SK-N-SH (cell line): ENCODE measurements around the gene DCLK3. TPM values are rescaled to one million over a fixed set of nuclear protein-coding genes. Genes with fewer than 3 reads are reported as not detected.

ENCODE experiments used
- CTCF ChIA-PET: fragments of 300-600, 350-600 bp; formaldehyde crosslinking; extraction: SDS; loops from one replicate; lab custom pipeline; 2021; lab: Yijun Ruan, JAX
- POLR2A ChIA-PET: fragments of 350-600 bp; sonication (Branson Sonifier 250); formaldehyde crosslinking; extraction: SDS; loops from one replicate; lab custom pipeline; 2020; ENCODE audit warnings: antibody characterized with exemption, inconsistent platforms; lab: Yijun Ruan, JAX
- DNase-seq: peaks from one replicate; pipeline ENCODE4 v3.0.0; 2012
- H2AFZ ChIP-seq: fragments of 200-600 bp; sonication (generic); 2 replicates; pipeline ENCODE4 v1.8.1; 2016; ENCODE audit warnings: antibody characterized with exemption, mild to moderate bottlenecking, low read depth
- H3F3A ChIP-seq: fragments of 200-600 bp; sonication (generic); replicated peaks from 2 replicates; pipeline ENCODE3; 2016; ENCODE audit warnings: antibody characterized with exemption, mild to moderate bottlenecking; ENCODE audit not compliant: insufficient read depth
- H3K27ac ChIP-seq, 2 experiments: fragments of 200-500 bp in 1 of 2; fragments of 200-600 bp in 1 of 2; sonication (Bioruptor generic) in 1 of 2; sonication (generic), shearing (Covaris generic) in 1 of 2; 2 replicates each; pipeline versions ENCODE4 v1.5.1 to v1.6.1; 2014 to 2016; ENCODE audit warnings: low read depth in 2 of 2, inconsistent platforms in 1 of 2, low read length in 1 of 2, mild to moderate bottlenecking in 1 of 2, mixed read lengths in 1 of 2
- H3K27me3 ChIP-seq: fragments of 200-600 bp; sonication (generic), shearing (Covaris generic); 2 replicates; pipeline ENCODE4 v1.6.1; 2016; ENCODE audit warnings: mixed run types; ENCODE audit not compliant: insufficient read depth
- H3K36me3 ChIP-seq, 2 experiments: fragments of 200-500 bp in 1 of 2; fragments of 200-600 bp in 1 of 2; sonication (Bioruptor generic) in 1 of 2; sonication (generic) in 1 of 2; replicated peaks in 1 of 2; 2 replicates each; pipeline versions ENCODE3 to v1.5.1; 2014 to 2016; ENCODE audit warnings: low read length in 1 of 2, mild to moderate bottlenecking in 1 of 2; ENCODE audit not compliant: insufficient read depth in 2 of 2, control insufficient read depth in 1 of 2
- H3K4me1 ChIP-seq, 2 experiments: fragments of 200-500 bp in 1 of 2; fragments of 200-600 bp in 1 of 2; sonication (Bioruptor generic) in 1 of 2; sonication (generic), shearing (Covaris generic) in 1 of 2; 2 replicates each; pipeline versions ENCODE4 v1.5.1 to v1.6.1; 2014 to 2016; ENCODE audit warnings: low read depth in 1 of 2, low read length in 1 of 2, mixed run types in 1 of 2; ENCODE audit not compliant: insufficient read depth in 2 of 2, control insufficient read depth in 1 of 2
- H3K4me2 ChIP-seq: fragments of 200-600 bp; sonication (generic), shearing (Covaris generic); 2 replicates; pipeline ENCODE4 v1.6.1; 2017; ENCODE audit warnings: mixed run types
- H3K4me3 ChIP-seq, 2 experiments: fragments of 200-500 bp in 1 of 2; fragments of 200-600 bp in 1 of 2; sonication (Bioruptor generic) in 1 of 2; sonication (generic), shearing (Covaris generic) in 1 of 2; 2 replicates each; pipeline versions ENCODE4 v1.5.1 to v1.8.1; 2014 to 2016; ENCODE audit warnings: low read depth in 2 of 2, inconsistent platforms in 1 of 2, low read length in 1 of 2, mild to moderate bottlenecking in 1 of 2, mixed read lengths in 1 of 2, moderate library complexity in 1 of 2
- H3K79me2 ChIP-seq: fragments of 200-600 bp; sonication (generic); 2 replicates; pipeline ENCODE4 v1.8.1; 2017; ENCODE audit warnings: mild to moderate bottlenecking; ENCODE audit not compliant: insufficient read depth
- H3K9ac ChIP-seq: fragments of 200-600 bp; sonication (generic); 2 replicates; pipeline ENCODE4 v1.6.1; 2017; ENCODE audit warnings: mixed run types
- H3K9me2 ChIP-seq: fragments of 200-600 bp; sonication (generic); 2 replicates; pipeline ENCODE4 v1.6.1; 2017; ENCODE audit warnings: mixed run types
- H3K9me3 ChIP-seq: fragments of 200-600 bp; sonication (generic); 2 replicates; pipeline ENCODE4 v1.6.1; 2017; ENCODE audit warnings: mixed run types, mild to moderate bottlenecking, moderate library complexity
- H4K20me1 ChIP-seq: fragments of 200-600 bp; sonication (generic); 2 replicates; pipeline ENCODE4 v1.6.1; 2017; ENCODE audit warnings: mild to moderate bottlenecking, mixed run types; ENCODE audit not compliant: insufficient read depth
- CHD2 ChIP-seq: fragments of 150-350 bp; IDR thresholded peaks from 2 replicates; pipeline ENCODE4 v1.6.1; 2018; ENCODE audit warnings: low read length; ENCODE audit not compliant: partially characterized antibody
- EP300 ChIP-seq, 2 experiments: IDR thresholded peaks; 2 replicates each; pipeline versions ENCODE4 v1.4.0 to v1.6.1; 2012; ENCODE audit warnings: borderline replicate concordance in 1 of 2, low read depth in 1 of 2, low read length in 1 of 2
- FOXJ3 ChIP-seq: sonication (generic); formaldehyde crosslinking; IDR thresholded peaks from 2 replicates; pipeline ENCODE4 v1.5.1; 2020; ENCODE audit warnings: mild to moderate bottlenecking, missing genetic modification reagents
- FOXM1 ChIP-seq: IDR thresholded peaks from 2 replicates; pipeline ENCODE4 v1.4.0; 2012; ENCODE audit warnings: low read depth, mild to moderate bottlenecking
- GABPA ChIP-seq: IDR thresholded peaks from 2 replicates; pipeline ENCODE4 v1.4.0; 2012; ENCODE audit warnings: low read depth, mild to moderate bottlenecking
- JUND ChIP-seq: IDR thresholded peaks from 2 replicates; pipeline ENCODE4 v1.4.0; 2012
- MAX ChIP-seq: IDR thresholded peaks from 2 replicates; pipeline ENCODE4 v1.4.0; 2012; ENCODE audit warnings: low read depth
- NFIC ChIP-seq: IDR thresholded peaks from 2 replicates; pipeline ENCODE4 v1.4.0; 2012; ENCODE audit warnings: borderline replicate concordance
- PBX3 ChIP-seq: IDR thresholded peaks from 2 replicates; pipeline ENCODE4; 2012
- RXRA ChIP-seq: IDR thresholded peaks from 2 replicates; pipeline ENCODE4 v1.4.0; 2012; ENCODE audit warnings: low read depth, mild to moderate bottlenecking, borderline replicate concordance
- TCF12 ChIP-seq: IDR thresholded peaks from 2 replicates; pipeline ENCODE4 v1.4.0; 2012
- USF1 ChIP-seq: IDR thresholded peaks from 2 replicates; pipeline ENCODE4 v1.4.0; 2012; ENCODE audit warnings: low read depth, borderline replicate concordance
- ZBTB33 ChIP-seq: IDR thresholded peaks from 2 replicates; pipeline ENCODE4 v1.4.0; 2012; ENCODE audit warnings: low read depth, borderline replicate concordance
- WGBS: methylation state at CpG from one replicate; pipeline ENCODE4 v1.1.6; 2017; ENCODE audit warnings: low lambda C conversion rate; 5-methylcytosine and 5-hydroxymethylcytosine counted together
- polyA plus RNA-seq, 3 experiments: library from polyadenylated mRNA; depleted of rRNA; stranded (reverse); fragments of >200 nt; gene quantifications; 2 replicates each; pipeline ENCODE4 v1.2.3, GENCODE V29; 2012

DCLK3 gene
- polyA plus RNA-seq, 1 of the 3 experiments (the other 2 are of a cell fraction): not detected

- Histone ChIP-seq H3K9me2 (no peaks in the 10 kb centered on the region), H3K4me2 (no peak overlapping the region), H3K9me3 (no peaks in the 10 kb centered on the region), H3K4me1 (peaks cover 0 to 19% of the 10 kb centered on the region in 2 experiments; a peak in 2 of 4 replicates), H3K9ac (no peak overlapping the region), H2AFZ (no peak overlapping the region), H3K27me3 (no peaks in the 10 kb centered on the region), H4K20me1 (no peaks in the 10 kb centered on the region), H3K4me3 (no peak overlapping the region), H3K27ac (no peak overlapping the region; a peak in 1 of 4 replicates), H3F3A (no peaks in the 10 kb centered on the region), H3K79me2 (no peaks in the 10 kb centered on the region), H3K36me3 (no peaks in the 10 kb centered on the region)
- 48% methylated on average over 3 of the region's 3 CpGs for WGBS
- ChIA-PET CTCF (interaction anchor here (0.8 to 4.8 kb wide), 2 partner anchors 600 to 730 kb away, joined by 3 to 65 read pairs; no protein-coding TSS in a partner anchor), POLR2A (no interaction called here)
- TF ChIP-seq NFIC (no peak), FOXJ3 (CRISPR knock-in tag) (no peak), GABPA (no peak)
- DNase-seq: no peak
Observed at GRCh38 chr3:36695113-36695768, 69.1 kb downstream of the DCLK3 start.

- CTCF ChIA-PET: no interaction called here
Observed at GRCh38 chr3:36693670-36694069, 70.7 kb downstream of the DCLK3 start.

More at GRCh38 chr3:36693670-36694069, 70.7 kb downstream of the DCLK3 start:
- no peaks in the 10 kb centered on the region for H3K9me2 ChIP-seq
- no peak overlapping the region for H3K9ac ChIP-seq
- H3K27ac ChIP-seq: no peak overlapping the region
- WGBS: 64% methylated on average over 4 of the region's 4 CpGs
- no peaks in the 10 kb centered on the region for H4K20me1 ChIP-seq
- POLR2A ChIA-PET: no interaction called here
- no peaks in the 10 kb centered on the region for H3K79me2 ChIP-seq
- peaks cover 0 to 30% of the 10 kb centered on the region in 2 experiments; a peak in 2 of 4 replicates for H3K4me1 ChIP-seq
- no peaks in the 10 kb centered on the region for H3K27me3 ChIP-seq
- no peaks in the 10 kb centered on the region for H3K9me3 ChIP-seq
- H2AFZ ChIP-seq: no peak overlapping the region
- no peak overlapping the region for H3K4me2 ChIP-seq
- DNase-seq: no peak
- no peaks in the 10 kb centered on the region for H3F3A ChIP-seq
- no peaks in the 10 kb centered on the region for H3K36me3 ChIP-seq
- TF ChIP-seq FOXM1 (no peak), ZBTB33 (no peak), EP300 (IDR thresholded peaks at IDR 0.05; ENCODE audit: borderline replicate concordance in 1 of 2, low read depth in 1 of 2, low read length in 1 of 2) (no peak), JUND (no peak), PBX3 (no peak), TCF12 (no peak), RXRA (no peak), MAX (no peak), USF1 (no peak), CHD2 (no peak)
- no peak overlapping the region; a peak in 1 of 4 replicates for H3K4me3 ChIP-seq
